K562 (cell line): ENCODE measurements around the gene INSM1. TPM values are rescaled to one million over a fixed set of nuclear protein-coding genes. Genes with fewer than 3 reads are reported as not detected.

ENCODE experiments used
- ATAC-seq: fragments of 200-7000 bp; cut with Tn5 transposase; 3 replicates; pipeline ENCODE4 v1.9.1; 2020; ENCODE audit warnings: moderate library complexity
- BruUV-seq: library from RNA; stranded (reverse); fragments of 400-500 nt; replicated peaks from 2 replicates; lab custom pipeline; 2021; lab: Mats Ljungman, UMichigan
- CTCF ChIA-PET: fragments of 300-600 bp; formaldehyde crosslinking; extraction: SDS; loops from one replicate; lab custom pipeline; 2021; ENCODE audit warnings: low intra/inter-chr PET ratio; lab: Yijun Ruan, JAX
- POLR2A ChIA-PET: fragments of 300-600, 350-650 bp; sonication (Branson Sonifier 250); formaldehyde crosslinking; extraction: SDS; loops from one replicate; lab custom pipeline; 2021; ENCODE audit warnings: antibody characterized with exemption, inconsistent platforms; lab: Yijun Ruan, JAX
- DNase-seq, 4 experiments: peaks; one replicate each; pipeline versions ENCODE4 v3.0.0 to v3.0.0-alpha.2; 2011 to 2018; ENCODE audit warnings: low spot score in 3 of 4, mixed read lengths in 3 of 4; ENCODE audit errors: extremely low read depth in 1 of 4
- FAIRE-seq: peaks from 2 replicates; lab custom pipeline; 2011; peaks lifted over from hg19 to GRCh38; lab: Jason Lieb, UNC
- H2AFZ ChIP-seq: 2 replicates; pipeline ENCODE4 v1.6.0; 2011; ENCODE audit warnings: low read depth, low read length, control low read depth, inconsistent platforms
- H3K27ac ChIP-seq: fragments of 200-600 bp; 3 replicates; pipeline ENCODE4 v1.8.0; 2011; ENCODE audit warnings: low read depth, mild to moderate bottlenecking, control low read depth, inconsistent platforms, low read length, moderate library complexity, mixed read lengths; ENCODE audit errors: extremely low read depth
- H3K27me3 ChIP-seq, 2 experiments: fragments of 300-600 bp in 1 of 2; 2 replicates in 1 of 2; 3 replicates in 1 of 2; pipeline versions ENCODE4 v1.6.0 to v1.8.0; 2011; ENCODE audit warnings: inconsistent platforms in 2 of 2, low read length in 2 of 2, mild to moderate bottlenecking in 1 of 2, mixed read lengths in 1 of 2, moderate library complexity in 1 of 2; ENCODE audit not compliant: control insufficient read depth in 2 of 2, insufficient read depth in 2 of 2
- H3K36me3 ChIP-seq: fragments of 300-600 bp; 3 replicates; pipeline ENCODE4 v1.8.0; 2011; ENCODE audit warnings: mild to moderate bottlenecking, low read length, inconsistent platforms; ENCODE audit not compliant: control insufficient read depth, insufficient read depth
- H3K4me1 ChIP-seq, 2 experiments: fragments of 200-600 bp in 1 of 2; replicated peaks in 1 of 2; 2 replicates in 1 of 2; 3 replicates in 1 of 2; pipeline versions ENCODE4 v1.5.1 to v1.8.0; 2011; ENCODE audit warnings: inconsistent platforms in 2 of 2, low read length in 2 of 2, mild to moderate bottlenecking in 1 of 2, mixed read lengths in 1 of 2, moderate library complexity in 1 of 2; ENCODE audit not compliant: control insufficient read depth in 2 of 2, insufficient read depth in 2 of 2
- H3K4me2 ChIP-seq: 2 replicates; pipeline ENCODE4 v1.6.1; 2011; ENCODE audit warnings: low read length, control low read depth, inconsistent platforms, mixed read lengths; ENCODE audit not compliant: insufficient read depth
- H3K4me3 ChIP-seq: fragments of 200-600 bp; sonication (generic), shearing (Covaris generic); 2 replicates; pipeline ENCODE4 v1.5.1; 2016; ENCODE audit warnings: control low read depth, inconsistent platforms
- H3K79me2 ChIP-seq: fragments of 200-600 bp; 3 replicates; pipeline ENCODE4 v1.8.0; 2011; ENCODE audit warnings: low read length, inconsistent platforms; ENCODE audit not compliant: control insufficient read depth, insufficient read depth
- H3K9ac ChIP-seq, 2 experiments: 2 replicates each; pipeline versions ENCODE4 v1.6.0 to v1.6.1; 2011; ENCODE audit warnings: low read depth in 2 of 2, low read length in 2 of 2, control low read depth in 1 of 2, inconsistent platforms in 1 of 2, mild to moderate bottlenecking in 1 of 2, mixed read lengths in 1 of 2; ENCODE audit not compliant: insufficient read depth in 1 of 2
- H3K9me1 ChIP-seq: one replicate; pipeline ENCODE4 v1.6.0; 2011; ENCODE audit warnings: inconsistent platforms, mild to moderate bottlenecking, low read length, moderate library complexity; ENCODE audit not compliant: control insufficient read depth, insufficient read depth
- H3K9me3 ChIP-seq: replicated peaks from 2 replicates; pipeline ENCODE4 v1.5.1; 2011; ENCODE audit warnings: low read depth, low read length, inconsistent platforms; ENCODE audit not compliant: control insufficient read depth, insufficient read depth
- H4K20me1 ChIP-seq: replicated peaks from 2 replicates; pipeline ENCODE4 v1.6.1; 2011; ENCODE audit warnings: low read length, inconsistent platforms, mixed read lengths; ENCODE audit not compliant: control insufficient read depth, insufficient read depth
- ATF6 ChIP-seq: sonication (generic); formaldehyde crosslinking; IDR thresholded peaks from 2 replicates; pipeline ENCODE4 v1.4.0; 2020; ENCODE audit warnings: mild to moderate bottlenecking, missing genetic modification reagents
- CREB1 ChIP-seq, 2 experiments: sonication (generic) in 1 of 2; formaldehyde crosslinking in 1 of 2; IDR thresholded peaks; 2 replicates each; pipeline versions ENCODE4 v1.6.1 to v1.8.0; 2012 to 2022; ENCODE audit warnings: inconsistent platforms in 1 of 2, mild to moderate bottlenecking in 1 of 2, missing genetic modification reagents in 1 of 2, moderate library complexity in 1 of 2
- LCOR ChIP-seq: sonication (generic); formaldehyde crosslinking; IDR thresholded peaks from 2 replicates; pipeline ENCODE4 v1.8.0; 2022; ENCODE audit warnings: mild to moderate bottlenecking, missing genetic modification reagents
- MAZ ChIP-seq, 2 experiments: fragments of 450-650 bp in 1 of 2; sonication (generic) in 1 of 2; formaldehyde crosslinking; IDR thresholded peaks in 1 of 2; conservative IDR thresholded peaks in 1 of 2; 2 replicates each; pipeline versions ENCODE4 v1.4.0 to v1.5.0; 2020; ENCODE audit warnings: mild to moderate bottlenecking in 1 of 2, missing genetic modification reagents in 1 of 2
- PHTF2 ChIP-seq: fragments of 250-450 bp; sonication (Bioruptor Pico); IDR thresholded peaks from 2 replicates; pipeline ENCODE4 v1.5.0; 2021; ENCODE audit warnings: mild to moderate bottlenecking
- POLR2AphosphoS5 ChIP-seq: IDR thresholded peaks from 2 replicates; pipeline ENCODE4 v1.6.1; 2011; ENCODE audit warnings: mild to moderate bottlenecking, low read depth, low read length, moderate library complexity; ENCODE audit not compliant: control insufficient read depth, insufficient read depth
- PTTG1 ChIP-seq: fragments of 450-650 bp; IDR thresholded peaks from 2 replicates; pipeline ENCODE4 v1.6.1; 2016; ENCODE audit warnings: low read depth, mild to moderate bottlenecking, missing genetic modification characterization, missing compliant biosample characterization
- RBM25 ChIP-seq: fragments of 200-400 bp; formaldehyde crosslinking; IDR thresholded peaks from 2 replicates; pipeline ENCODE4 v1.6.1; 2018; ENCODE audit warnings: low read length, low read depth, moderate library complexity; ENCODE audit not compliant: severe bottlenecking
- TCF7 ChIP-seq: sonication (generic); IDR thresholded peaks from 2 replicates; pipeline ENCODE4 v1.6.1; 2016; ENCODE audit warnings: antibody characterized with exemption, borderline replicate concordance
- TOE1 ChIP-seq, 2 experiments: fragments of 450-650 bp in 1 of 2; sonication (generic) in 1 of 2; formaldehyde crosslinking in 1 of 2; IDR thresholded peaks; 2 replicates each; pipeline versions ENCODE4 v1.7.1 to v1.8.0; 2016 to 2022; ENCODE audit warnings: borderline replicate concordance in 2 of 2, mild to moderate bottlenecking in 2 of 2, antibody characterized with exemption in 1 of 2, inconsistent platforms in 1 of 2, low read depth in 1 of 2, missing genetic modification reagents in 1 of 2, moderate library complexity in 1 of 2
- U2AF2 ChIP-seq: fragments of 200-400 bp; formaldehyde crosslinking; optimal IDR thresholded peaks from 2 replicates; pipeline ENCODE3; 2017; ENCODE audit warnings: low read depth, mild to moderate bottlenecking, low read length
- XRCC4 ChIP-seq: IDR thresholded peaks from one replicate; pipeline ENCODE4 v1.6.1; 2011; ENCODE audit not compliant: insufficient read depth, insufficient read length; ENCODE audit errors: extremely low read depth
- ZNF175 ChIP-seq: fragments of 200-800 bp; sonication (Bioruptor generic); IDR thresholded peaks from 2 replicates; pipeline ENCODE4 v1.6.1; 2016; ENCODE audit warnings: low read depth, mild to moderate bottlenecking, missing genetic modification characterization, missing compliant biosample characterization
- ZNF3 ChIP-seq: fragments of 250-450 bp; sonication (Bioruptor Pico); IDR thresholded peaks from 2 replicates; pipeline ENCODE4 v1.5.0; 2021; ENCODE audit warnings: mild to moderate bottlenecking, moderate library complexity
- WGBS: fragments of 100-300 bp; shearing (Covaris generic); methylation state at CpG from one replicate; pipeline ENCODE4 v1.1.6; 2016; ENCODE audit warnings: low coverage, mixed read lengths; ENCODE audit not compliant: insufficient coverage; ENCODE audit errors: missing lambda C conversion rate; 5-methylcytosine and 5-hydroxymethylcytosine counted together
- in situ Hi-C: fragments of 300-500 bp; cut with MboI; formaldehyde crosslinking; loops from 4 replicates; pipeline ENCODE4 v1.15.0; 2018; ENCODE audit warnings: inconsistent platforms, mixed read lengths
- intact Hi-C: fragments of 100-400 bp; cut with micrococcal nuclease; formaldehyde crosslinking; loops from 2 replicates; pipeline ENCODE4 v1.14.2; 2022
- polyA plus RNA-seq, 8 experiments: library from polyadenylated mRNA; depleted of rRNA in 4 of 8; stranded (reverse) in 5 of 8; unstranded in 3 of 8; fragments of >200 nt; fragmentation: Nextera tagmentation in 2 of 8; fragmentation: Illumina TruSeq in 1 of 8; extraction: Ambion mirVana in 2 of 8; extraction: Trizol in 1 of 8; gene quantifications; 2 replicates each; pipeline versions ENCODE4 v1.2.1 to v1.2.3, GENCODE V29; 2011 to 2014; ENCODE audit warnings: inconsistent platforms in 1 of 8, missing spikeins in 1 of 8
- total RNA-seq, 7 experiments: library from RNA; depleted of rRNA in 6 of 7; stranded (reverse); fragments of >200 nt in 6 of 7; fragmentation: Illumina TruSeq in 2 of 7; extraction: Trizol in 2 of 7; gene quantifications; 2 replicates each; pipeline versions ENCODE4 v1.2.1 to v1.2.3, GENCODE V29; 2011 to 2021; ENCODE audit warnings: low replicate concordance in 1 of 7

Gene INSM1
- total and polyA plus RNA-seq, 9 of the 15 experiments (the other 6 are each of a cell fraction or from before 2014, with no cell fraction given) = not detected

GRCh38 chr20:20405623-20406022, 37.7 kb downstream of the INSM1 start:
- CTCF ChIA-PET = no interaction called here
- H3K9ac ChIP-seq = no peak overlapping the region
- H3K27me3 ChIP-seq = peaks cover 0 to 13% of the 10 kb centered on the region in 2 experiments; a peak in 2 of 5 replicates
- POLR2A ChIA-PET = no interaction called here
- no peaks in the 10 kb centered on the region for H3K79me2 ChIP-seq
- no peaks in the 10 kb centered on the region for H3K36me3 ChIP-seq
- TF ChIP-seq XRCC4 (no peak), LCOR (CRISPR knock-in tag) (no peak), TCF7 (no peak), ZNF175 (CRISPR knock-in tag) (no peak), RBM25 (no peak)
- no peak overlapping the region for H3K4me2 ChIP-seq
- H2AFZ ChIP-seq = no peak overlapping the region
- no peaks in the 10 kb centered on the region for H3K4me1 ChIP-seq
- DNase-seq = no peak
- intact Hi-C loops = no loop called here
- no peak overlapping the region for H3K4me3 ChIP-seq
- H3K9me1 ChIP-seq = no peaks in the 10 kb centered on the region
- H4K20me1 ChIP-seq = no peaks in the 10 kb centered on the region; the same call in 1 of the 2 replicates
- H3K27ac ChIP-seq = no peak overlapping the region
- no peaks in the 10 kb centered on the region for H3K9me3 ChIP-seq
- no TSS peak for BruUV-seq
- in situ Hi-C loops = no loop called here
- WGBS = 0% methylated on average over 9 of the region's 10 CpGs
- FAIRE-seq = no peak
- no peak for ATAC-seq

GRCh38 chr20:20406306-20406705, 38.4 kb downstream of the INSM1 start:
- DNase-seq = no peak
- no peaks in the 10 kb centered on the region for H3K9me1 ChIP-seq
- BruUV-seq = no TSS peak
- FAIRE-seq = no peak
- no peak overlapping the region for H3K27ac ChIP-seq
- no peaks in the 10 kb centered on the region for H3K4me1 ChIP-seq
- no peak overlapping the region for H2AFZ ChIP-seq
- CTCF ChIA-PET = interaction anchor here (1.8 kb wide), 1 partner anchor 46 kb away, joined by 5 read pairs; no protein-coding TSS in a partner anchor
- H3K79me2 ChIP-seq = no peaks in the 10 kb centered on the region
- POLR2A ChIA-PET = no interaction called here
- H3K36me3 ChIP-seq = no peaks in the 10 kb centered on the region
- no peaks in the 10 kb centered on the region for H3K9me3 ChIP-seq
- no peak overlapping the region for H3K4me2 ChIP-seq
- in situ Hi-C loops = no loop called here
- no peak overlapping the region for H3K9ac ChIP-seq
- no peak overlapping the region for H3K4me3 ChIP-seq
- intact Hi-C loops = no loop called here
- H3K27me3 ChIP-seq = peaks cover 0 to 13% of the 10 kb centered on the region in 2 experiments; a peak in 2 of 5 replicates
- WGBS = 0% methylated on average over 2 of the region's 2 CpGs
- no peak for ATAC-seq
- H4K20me1 ChIP-seq = no peaks in the 10 kb centered on the region; the same call in 1 of the 2 replicates
- TF ChIP-seq TOE1 (IDR thresholded peaks at IDR 0.05; ENCODE audit: borderline replicate concordance) (no peak), TOE1 (CRISPR knock-in tag; IDR thresholded peaks at IDR 0.05; ENCODE audit: borderline replicate concordance, low read depth) (no peak), POLR2AphosphoS5 (no peak), PHTF2 (CRISPR knock-in tag) (no peak), ZNF3 (CRISPR knock-in tag) (no peak), U2AF2 (no peak), CREB1 (IDR thresholded peaks at IDR 0.05) (no peak), CREB1 (CRISPR knock-in tag; IDR thresholded peaks at IDR 0.05) (no peak), PTTG1 (tag) (no peak), MAZ (CRISPR knock-in tag; conservative IDR thresholded peaks at IDR 0.05 in 1 of 2, IDR thresholded peaks at IDR 0.05 in 1 of 2) (no peak), ATF6 (CRISPR knock-in tag) (no peak)
